HG02840 (cell line): ENCODE measurements around the gene OR2AJ1.

Experiments used
- ATAC-seq: cut with Tn5 transposase; IDR thresholded peaks from one replicate; pipeline ENCODE4 v1.9.1; 2021; ENCODE audit warnings: mild to moderate bottlenecking, moderate library complexity, moderate number of reproducible peaks; ENCODE audit not compliant: unreplicated experiment, low FRiP score

The OR2AJ1 gene

GRCh38 chr1:247924868-247925267 is at the start of gene OR2AJ1:
OR2AJ1 (plus strand) TSS chr1:247924889; CDS start chr1:247933769, 8,880 bp downstream.
- no peak for ATAC-seq

GRCh38 chr1:247883346-247883745 is 41.3 kb upstream of the OR2AJ1 start:
- ATAC-seq = no peak

- ATAC-seq = no peak
These were observed 39.8 kb upstream of the OR2AJ1 start for GRCh38 chr1:247884797-247885413.

GRCh38 chr1:247895163-247895637 is 29.5 kb upstream of the OR2AJ1 start, which contains the start of gene OR2W3:
OR2W3 (plus strand) TSS chr1:247895587; CDS start chr1:247895587, 0 bp downstream.
- ATAC-seq = no peak

GRCh38 chr1:247895976-247896375 is 28.7 kb upstream of the OR2AJ1 start:
- ATAC-seq = no peak

GRCh38 chr1:247904122-247904521 is 20.6 kb upstream of the OR2AJ1 start:
- no peak for ATAC-seq

- ATAC-seq = no peak
These were observed 19.5 kb upstream of the OR2AJ1 start for GRCh38 chr1:247905181-247905580.

- no peak for ATAC-seq
These were observed 18.7 kb upstream of the OR2AJ1 start for GRCh38 chr1:247905910-247906503.

GRCh38 chr1:247906504-247907047 is 18.1 kb upstream of the OR2AJ1 start:
- ATAC-seq = no peak

- ATAC-seq = no peak
These were observed 15.9 kb upstream of the OR2AJ1 start for GRCh38 chr1:247908766-247909165.

GRCh38 chr1:247913786-247914185 is 10.9 kb upstream of the OR2AJ1 start:
- ATAC-seq = no peak

GRCh38 chr1:247914941-247915662 is 9.6 kb upstream of the OR2AJ1 start:
- no peak for ATAC-seq

GRCh38 chr1:247919952-247920351 is 4.7 kb upstream of the OR2AJ1 start, which contains the start of gene OR2T8:
OR2T8 (plus strand) TSS chr1:247920252; CDS start chr1:247921018, 766 bp downstream.
- ATAC-seq = no peak

GRCh38 chr1:247923941-247924340 is 748 bp upstream of the OR2AJ1 start:
- ATAC-seq = no peak

- ATAC-seq = no peak
These were observed 9.3 kb downstream of the OR2AJ1 start for GRCh38 chr1:247933989-247934388.

GRCh38 chr1:247935781-247936180 is 11.1 kb downstream of the OR2AJ1 start:
- no peak for ATAC-seq

GRCh38 chr1:247936415-247936814 is 11.7 kb downstream of the OR2AJ1 start:
- ATAC-seq = no peak

GRCh38 chr1:247936965-247937734 is 12.5 kb downstream of the OR2AJ1 start:
- ATAC-seq = peak; percentile 93

GRCh38 chr1:247942624-247943023 is 17.9 kb downstream of the OR2AJ1 start:
- no peak for ATAC-seq

GRCh38 chr1:247948558-247948957 is 23.9 kb downstream of the OR2AJ1 start, which contains the start of gene OR2L8:
OR2L8 (plus strand) TSS chr1:247948858; CDS start chr1:247948858, 0 bp downstream.
- no peak for ATAC-seq
